Skeletal muscle tissue (tissue), 4 donors: ENCODE results near the gene PARP3. TPM values are rescaled to one million over a fixed set of nuclear protein-coding genes. Genes with fewer than 3 reads are reported as not detected.

Source experiments
- H3K27ac ChIP-seq: one replicate; pipeline ENCODE4 v1.7.0; 2013; ENCODE audit warnings: mild to moderate bottlenecking, low read depth, low read length, inconsistent platforms
- H3K27me3 ChIP-seq, 3 donors: one replicate each; pipeline ENCODE4 v1.7.0; 2013; ENCODE audit warnings: low read length in 3 of 3; ENCODE audit not compliant: control insufficient read depth in 3 of 3, insufficient read depth in 3 of 3
- H3K36me3 ChIP-seq, 3 donors: one replicate each; pipeline ENCODE4 v1.7.0; 2013; ENCODE audit warnings: low read length in 3 of 3; ENCODE audit not compliant: control insufficient read depth in 3 of 3, insufficient read depth in 3 of 3
- H3K4me1 ChIP-seq, 3 donors: one replicate each; pipeline ENCODE4 v1.7.0; 2013; ENCODE audit warnings: low read length in 3 of 3, mild to moderate bottlenecking in 3 of 3; ENCODE audit not compliant: control insufficient read depth in 3 of 3, insufficient read depth in 3 of 3
- H3K4me3 ChIP-seq, 3 donors: one replicate each; pipeline ENCODE4 v1.7.0; 2013; ENCODE audit warnings: low read length in 3 of 3
- H3K9ac ChIP-seq, 3 donors: one replicate each; pipeline ENCODE4 v1.7.0; 2013; ENCODE audit warnings: low read length in 3 of 3, mild to moderate bottlenecking in 3 of 3, moderate library complexity in 2 of 3, low read depth in 1 of 3
- H3K9me3 ChIP-seq, 3 donors: one replicate each; pipeline ENCODE4 v1.7.0; 2013; ENCODE audit warnings: low read length in 3 of 3; ENCODE audit not compliant: control insufficient read depth in 3 of 3
- total RNA-seq: library from RNA; depleted of rRNA; stranded (reverse); fragments of >200 nt; gene quantifications from one replicate; pipeline ENCODE4 v1.2.3, GENCODE V29; 2014
- donor health status: Osteomylitis.

PARP3 gene
- total RNA-seq, 1 donor from 2014 or later = 6.3 TPM

- Histone ChIP-seq H3K9me3 (no peaks in the 10 kb centered on the region), H3K27me3 (no peaks in the 10 kb centered on the region), H3K9ac (no peak overlapping the region), H3K36me3 (peaks cover 55 to 58% (median 56%) of the 10 kb centered on the region in 3 donors), H3K4me1 (no peaks in the 10 kb centered on the region), H3K27ac (no peak overlapping the region), H3K4me3 (no peak overlapping the region)
Observed at GRCh38 chr3:51933471-51934138, 8.6 kb upstream of the PARP3 start.

- peaks cover 58 to 60% (median 58%) of the 10 kb centered on the region in 3 donors for H3K36me3 ChIP-seq
- no peak overlapping the region for H3K27ac ChIP-seq
- no peak overlapping the region for H3K4me3 ChIP-seq
- no peaks in the 10 kb centered on the region for H3K27me3 ChIP-seq
- H3K9ac ChIP-seq = no peak overlapping the region
- H3K9me3 ChIP-seq = no peaks in the 10 kb centered on the region
- no peaks in the 10 kb centered on the region for H3K4me1 ChIP-seq
Observed at GRCh38 chr3:51934139-51934850, 7.9 kb upstream of the PARP3 start.

GRCh38 chr3:51934991-51935885, 6.9 kb upstream of the PARP3 start:
- H3K36me3 ChIP-seq = peaks cover 58 to 60% (median 58%) of the 10 kb centered on the region in 3 donors
- no peaks in the 10 kb centered on the region for H3K27me3 ChIP-seq
- no peak overlapping the region for H3K9ac ChIP-seq
- H3K27ac ChIP-seq = no peak overlapping the region
- H3K4me3 ChIP-seq = no peak overlapping the region
- H3K4me1 ChIP-seq = peaks cover 0 to under 1% (median 0%) of the 10 kb centered on the region in 3 donors
- H3K9me3 ChIP-seq = no peaks in the 10 kb centered on the region

- Histone ChIP-seq H3K9ac (no peak overlapping the region), H3K4me1 (peaks cover 5 to 10% (median 9%) of the 10 kb centered on the region in 3 donors), H3K36me3 (peaks cover 55 to 60% (median 58%) of the 10 kb centered on the region in 3 donors), H3K27me3 (no peaks in the 10 kb centered on the region), H3K4me3 (no peak overlapping the region), H3K9me3 (no peaks in the 10 kb centered on the region), H3K27ac (no peak overlapping the region)
Observed at GRCh38 chr3:51935886-51936755, 6.0 kb upstream of the PARP3 start.

GRCh38 chr3:51937014-51937413, 5.1 kb upstream of the PARP3 start:
- Histone ChIP-seq H3K27me3 (no peaks in the 10 kb centered on the region), H3K36me3 (peaks cover 55 to 60% (median 58%) of the 10 kb centered on the region in 3 donors), H3K4me3 (no peak overlapping the region), H3K9me3 (no peaks in the 10 kb centered on the region), H3K4me1 (peaks cover 10 to 16% (median 11%) of the 10 kb centered on the region in 3 donors), H3K9ac (no peak overlapping the region), H3K27ac (no peak overlapping the region)

- Histone ChIP-seq H3K9me3 (no peaks in the 10 kb centered on the region), H3K27ac (no peak overlapping the region), H3K36me3 (peaks cover 49 to 55% (median 53%) of the 10 kb centered on the region in 3 donors), H3K27me3 (no peaks in the 10 kb centered on the region), H3K4me1 (peaks cover 17 to 23% (median 18%) of the 10 kb centered on the region in 3 donors), H3K4me3 (no peak overlapping the region), H3K9ac (peak overlapping the region in 1 of 3 donors; percentile 16)
Observed at GRCh38 chr3:51937611-51938450, 4.3 kb upstream of the PARP3 start.

DNA sequence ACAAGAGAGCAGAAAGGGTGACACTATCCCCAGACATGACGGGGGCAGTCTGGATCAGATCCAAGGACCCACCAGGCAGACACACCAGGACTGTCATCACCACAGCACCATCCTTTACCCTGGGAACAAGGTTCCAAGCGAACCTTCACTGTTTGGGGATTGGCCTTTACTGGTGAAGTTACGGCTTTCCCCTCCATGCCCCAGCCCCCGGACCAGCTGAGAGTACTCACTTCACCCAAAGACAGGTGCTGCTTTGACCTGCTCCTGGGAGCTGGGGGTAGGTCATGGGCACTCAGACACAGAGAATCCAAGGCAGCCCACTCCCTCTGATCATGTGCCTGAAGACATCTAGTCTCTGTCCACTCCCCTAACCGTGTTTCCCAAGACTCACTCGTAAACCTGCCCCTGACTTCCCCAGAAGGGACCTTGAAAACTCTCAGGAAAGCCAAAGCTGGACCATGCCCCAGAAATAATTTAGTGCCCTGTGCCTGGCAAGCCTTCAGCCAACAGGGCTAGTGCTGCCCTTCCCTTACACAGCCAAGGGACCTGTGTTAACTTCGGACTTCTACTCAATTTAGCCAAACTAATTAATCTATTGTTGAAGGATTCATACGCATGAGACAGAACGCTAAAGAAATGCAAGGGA, 3.3 kb upstream of the PARP3 start:
- no peaks in the 10 kb centered on the region for H3K27me3 ChIP-seq
- no peaks in the 10 kb centered on the region for H3K9me3 ChIP-seq
- peaks cover 23 to 31% (median 26%) of the 10 kb centered on the region in 3 donors for H3K4me1 ChIP-seq
- no peak overlapping the region for H3K4me3 ChIP-seq
- peaks cover 39 to 48% (median 46%) of the 10 kb centered on the region in 3 donors for H3K36me3 ChIP-seq
- no peak overlapping the region for H3K27ac ChIP-seq
- peak overlapping the region in 1 of 3 donors; percentile 27 for H3K9ac ChIP-seq

DNA sequence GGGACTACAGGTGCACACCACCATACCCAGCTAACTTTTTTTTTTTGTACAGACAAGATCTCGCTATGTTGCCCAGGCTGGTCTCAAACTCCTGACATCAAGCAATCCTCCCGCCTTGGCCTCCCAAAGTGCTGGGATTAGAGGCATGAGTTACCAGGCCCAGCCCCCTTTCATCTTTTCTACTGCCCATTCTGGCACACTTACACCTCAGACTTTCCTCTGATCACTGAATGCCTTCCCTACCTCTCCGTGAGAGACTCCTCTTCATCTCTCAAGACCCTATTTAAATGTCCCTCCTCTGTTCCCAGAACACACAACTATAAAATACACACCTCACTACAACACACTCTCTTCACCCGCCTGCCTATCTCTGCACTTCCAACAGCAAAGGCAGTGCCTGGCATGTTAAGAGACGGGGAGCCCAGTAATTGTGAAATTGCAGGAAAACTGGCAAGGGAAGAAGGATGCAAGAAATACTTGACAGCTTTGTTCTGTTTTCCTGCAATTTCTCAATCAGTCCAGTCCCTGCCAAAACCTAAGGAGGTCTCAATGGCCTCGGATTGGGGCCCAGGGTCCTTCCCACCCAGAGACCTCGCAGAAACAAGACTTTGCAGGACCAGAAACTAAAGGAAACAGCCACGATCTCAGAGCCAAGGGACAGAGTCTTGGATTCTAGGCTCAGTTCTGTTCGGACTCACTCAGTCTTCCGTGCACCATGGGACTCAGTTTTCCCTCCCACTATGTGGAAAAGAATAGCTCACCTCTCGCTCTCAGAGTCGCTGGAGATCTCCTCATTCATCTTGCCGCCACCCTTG, 1.3 kb upstream of the PARP3 start:
- Histone ChIP-seq H3K9me3 (no peaks in the 10 kb centered on the region), H3K9ac (peak overlapping the region; percentile 76 to 92 (median 89)), H3K4me3 (peak overlapping the region; percentile 76 to 87 (median 84)), H3K36me3 (peaks cover 26 to 44% (median 41%) of the 10 kb centered on the region in 3 donors), H3K27ac (peak overlapping the region; percentile 79), H3K27me3 (no peaks in the 10 kb centered on the region), H3K4me1 (peaks cover 23 to 31% (median 26%) of the 10 kb centered on the region in 3 donors)
